GM19452 (cell line): ENCODE measurements around the gene NKAIN4.

Experiments used
- ATAC-seq: cut with Tn5 transposase; IDR thresholded peaks from one replicate; pipeline ENCODE4 v1.9.1; 2021; ENCODE audit not compliant: unreplicated experiment

NKAIN4 gene

DNA sequence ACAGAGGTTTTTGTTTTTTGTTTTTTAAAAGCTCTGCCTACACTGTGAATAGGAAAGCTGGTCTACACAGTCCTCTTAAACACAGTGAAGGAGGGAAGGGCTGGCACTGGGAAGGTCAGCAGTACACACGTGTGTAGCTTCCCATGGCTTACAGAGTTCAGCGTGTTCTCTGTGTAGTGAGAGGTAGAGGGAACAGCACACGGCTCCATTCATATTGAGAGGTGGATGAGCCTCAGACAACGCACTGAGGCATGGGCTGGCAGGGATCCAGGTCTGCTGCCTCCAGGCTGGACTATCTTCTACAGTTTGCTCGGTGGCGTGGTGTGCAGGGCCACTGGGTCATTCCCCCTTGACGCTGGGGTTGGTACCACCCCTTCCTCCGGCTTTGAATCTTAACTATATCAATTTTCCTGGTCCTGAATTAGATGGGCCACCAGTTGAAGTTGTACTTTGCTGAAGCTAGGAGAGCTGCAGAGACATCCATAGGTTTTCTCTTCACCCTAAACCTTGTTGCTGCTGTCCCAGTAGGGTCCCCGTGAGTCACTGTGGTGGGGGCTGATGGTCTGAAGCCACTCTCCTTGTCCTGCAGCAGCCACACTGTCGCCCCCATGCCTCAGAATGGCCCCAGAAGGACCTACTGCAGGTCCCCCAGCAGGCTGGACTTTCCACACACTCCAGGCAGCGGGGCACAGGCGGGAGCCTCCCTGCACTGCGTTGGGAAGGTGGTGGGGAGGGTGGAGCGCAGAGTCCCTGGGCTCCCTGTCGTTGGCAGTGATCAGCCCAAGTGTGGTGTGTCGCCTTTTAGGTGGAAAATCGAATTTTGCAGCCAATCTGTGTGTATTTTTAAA, 20.3 kb upstream of the NKAIN4 start:
- no peak for ATAC-seq

DNA sequence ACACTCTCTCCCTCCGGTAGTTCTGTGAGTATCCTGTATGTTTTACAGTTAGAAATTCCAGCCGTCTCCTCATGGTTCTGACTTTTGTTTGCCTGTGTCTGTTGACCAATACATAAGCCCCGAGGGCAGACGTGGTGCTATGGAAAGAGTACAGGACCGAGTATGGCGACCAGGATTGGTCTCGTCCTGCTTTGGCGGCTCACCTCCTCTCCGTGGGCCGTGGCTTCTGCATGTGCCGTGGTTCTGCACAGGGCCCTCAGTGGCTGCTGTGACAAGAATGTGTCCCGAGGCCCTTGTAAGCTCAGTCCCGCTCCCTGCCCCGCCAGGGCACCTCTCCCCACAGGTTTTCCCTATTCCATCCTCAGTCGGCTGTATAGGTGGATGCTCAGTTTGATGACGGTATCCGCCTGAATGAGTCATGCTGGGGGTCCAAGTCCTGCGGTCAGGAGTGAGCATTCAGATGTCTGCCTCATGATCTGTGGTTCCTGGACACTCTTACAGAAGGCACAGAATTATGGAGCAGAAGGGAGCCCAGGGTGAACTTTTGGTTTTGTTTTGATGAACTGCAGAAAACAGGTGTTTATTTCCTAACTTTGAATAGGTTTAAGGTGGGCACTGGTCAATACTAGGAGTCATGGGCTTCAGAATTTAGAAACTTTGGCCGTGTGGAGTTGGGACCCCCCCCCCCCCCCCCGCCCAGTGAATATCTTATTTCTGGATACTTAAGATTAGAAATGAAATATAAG, 19.5 kb upstream of the NKAIN4 start:
- ATAC-seq, result no peak

DNA sequence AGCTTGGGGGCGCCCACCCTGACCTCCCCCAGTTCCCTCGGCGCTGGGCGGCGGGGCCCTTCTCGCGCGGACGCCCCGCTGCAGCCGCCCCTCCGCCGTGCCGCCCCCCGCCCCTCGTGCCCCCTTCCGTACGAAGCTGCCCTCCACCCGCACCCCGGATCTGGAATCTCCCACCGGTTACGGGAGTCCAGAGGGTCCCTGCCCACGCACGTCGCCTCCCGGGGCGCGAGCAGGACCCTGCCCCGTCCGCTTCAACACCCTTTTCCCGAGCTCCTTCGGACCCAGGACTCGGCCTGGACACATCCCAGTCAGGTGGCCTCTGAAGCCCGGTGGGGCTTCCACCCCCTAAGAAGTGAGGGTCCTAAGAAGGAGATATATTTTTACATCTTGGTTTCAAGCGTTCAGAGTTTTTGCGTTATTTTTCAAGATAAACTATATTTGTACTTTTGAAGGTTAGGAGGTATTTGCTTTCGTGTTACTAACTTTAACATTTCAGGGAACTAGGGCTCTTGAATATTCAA, 18.9 kb upstream of the NKAIN4 start:
- no peak for ATAC-seq

DNA sequence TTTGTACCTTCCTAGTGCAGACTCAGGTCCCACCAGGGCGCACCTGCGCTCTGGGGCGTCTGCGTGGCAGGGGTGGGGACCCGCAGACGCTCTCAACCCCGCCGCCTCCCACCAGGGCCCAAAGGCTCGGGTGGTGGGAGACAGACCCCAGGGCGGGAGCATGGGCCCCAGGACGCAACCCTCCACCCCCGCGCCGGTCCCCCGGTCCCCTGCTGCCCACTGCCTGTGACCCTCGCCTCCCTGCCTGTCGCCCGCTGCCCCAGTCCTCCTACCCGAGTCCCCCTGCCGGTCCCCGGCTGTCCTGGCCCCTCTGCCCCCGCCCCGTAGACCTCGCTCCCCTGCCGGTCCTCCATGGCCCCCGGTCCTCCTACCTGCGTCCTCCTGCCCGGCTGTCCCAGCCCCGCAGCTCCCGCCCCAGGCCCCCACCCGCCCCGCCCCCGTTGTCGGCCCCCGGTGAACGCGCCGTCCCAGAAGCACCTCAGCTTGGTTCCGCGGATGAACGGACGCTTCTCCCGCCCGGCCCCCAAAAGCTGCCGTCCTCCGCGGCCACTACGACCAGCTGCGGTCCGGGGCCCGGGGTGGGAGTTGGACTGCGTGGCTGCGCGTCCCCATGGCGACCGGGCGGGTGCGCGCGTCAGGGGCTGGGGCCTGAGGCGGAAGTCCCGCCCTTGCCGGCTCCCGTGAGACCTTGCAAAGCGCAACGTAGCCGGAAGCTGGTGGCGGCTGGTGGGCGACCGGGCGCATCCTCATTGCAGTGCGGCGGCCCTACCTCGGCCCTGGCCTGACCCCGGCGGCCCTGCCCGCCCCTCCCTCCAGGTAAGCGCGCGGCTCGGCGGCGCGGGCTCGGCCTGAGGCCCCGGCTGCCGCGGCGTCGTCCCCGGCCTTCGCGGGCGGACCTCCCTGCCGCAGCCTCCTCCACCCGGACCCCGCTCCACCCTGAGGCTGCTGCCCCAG, 18.1 kb upstream of the NKAIN4 start, which contains the start of gene ARFGAP1:
ARFGAP1 (plus strand) TSS at position 709 of the 954 bp plus-strand sequence. CDS start 2,768 bp downstream, outside the sequence.
- ATAC-seq, result peak; percentile 89

DNA sequence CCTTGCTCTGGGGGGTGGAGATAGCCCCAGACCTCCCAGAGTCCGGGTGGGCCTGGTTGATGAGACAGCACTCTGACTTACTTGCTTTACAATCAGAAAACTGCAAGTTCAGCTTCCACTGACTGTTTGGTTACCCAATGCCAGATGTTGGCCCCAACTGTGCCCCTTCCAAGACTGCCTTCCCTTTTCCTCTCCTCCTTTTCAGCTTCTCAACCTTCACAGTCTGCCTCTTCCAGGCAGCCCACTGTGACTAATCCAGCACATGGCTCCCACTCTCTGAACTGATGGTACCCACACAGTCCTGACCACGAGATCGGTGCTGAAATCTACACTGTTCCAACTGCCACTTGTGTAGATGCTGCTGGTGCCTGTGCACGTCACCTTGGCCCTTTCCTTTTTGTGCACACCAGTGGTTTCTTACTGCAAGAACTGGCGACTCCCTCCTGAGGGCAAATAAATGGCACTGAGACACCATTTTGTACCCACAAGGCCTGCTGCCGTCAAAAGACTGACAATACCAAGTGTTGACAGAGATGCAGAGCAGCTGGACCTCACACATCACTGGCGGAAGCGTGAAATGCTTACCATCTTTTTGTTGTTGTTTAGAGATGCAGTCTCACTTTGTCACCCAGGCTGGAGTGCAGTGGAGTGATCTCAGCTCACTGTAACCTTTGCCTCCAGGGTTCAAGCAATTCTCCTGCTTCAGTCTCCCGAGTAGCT, 16.5 kb upstream of the NKAIN4 start:
- no peak for ATAC-seq

GRCh38 chr20:63269724-63270123, 15.5 kb upstream of the NKAIN4 start:
- no peak for ATAC-seq

DNA sequence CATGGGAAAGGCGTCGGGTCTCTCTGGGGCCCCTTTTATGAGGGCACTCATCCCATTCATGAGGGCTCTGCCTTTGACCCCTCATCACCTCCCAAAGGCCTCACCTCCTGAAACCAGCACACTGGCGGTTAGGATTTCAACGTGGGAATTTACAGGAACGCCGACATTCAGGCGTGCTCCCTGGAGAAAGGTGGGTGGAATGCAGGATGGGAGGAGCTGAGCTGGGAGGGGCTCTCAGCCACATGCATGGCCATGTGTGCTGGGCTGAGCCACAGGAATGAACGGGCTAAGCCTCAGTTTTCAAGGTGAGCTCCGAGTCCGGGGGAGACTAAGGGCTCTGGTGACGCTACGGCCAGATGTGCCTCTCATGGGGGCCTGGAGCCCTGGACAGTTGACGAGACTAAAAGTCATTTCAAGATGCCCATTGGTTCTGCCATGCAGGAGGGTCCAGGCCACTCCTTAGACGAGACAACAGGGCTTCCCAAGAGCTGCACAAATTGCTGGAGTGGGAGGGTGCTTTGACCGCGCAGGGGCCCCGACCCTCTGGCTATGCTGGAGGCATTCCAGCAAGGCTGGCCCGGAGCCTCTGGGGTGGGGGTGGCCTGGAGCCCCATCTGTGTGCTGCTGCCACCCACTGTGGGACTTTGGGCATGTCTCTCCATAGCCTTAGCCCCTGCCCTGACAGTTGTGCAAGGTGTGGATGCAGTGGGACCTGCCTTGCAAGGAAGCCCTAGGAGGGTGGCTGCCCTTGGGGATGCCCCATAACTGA, 14.6 kb upstream of the NKAIN4 start:
- ATAC-seq, result no peak

DNA sequence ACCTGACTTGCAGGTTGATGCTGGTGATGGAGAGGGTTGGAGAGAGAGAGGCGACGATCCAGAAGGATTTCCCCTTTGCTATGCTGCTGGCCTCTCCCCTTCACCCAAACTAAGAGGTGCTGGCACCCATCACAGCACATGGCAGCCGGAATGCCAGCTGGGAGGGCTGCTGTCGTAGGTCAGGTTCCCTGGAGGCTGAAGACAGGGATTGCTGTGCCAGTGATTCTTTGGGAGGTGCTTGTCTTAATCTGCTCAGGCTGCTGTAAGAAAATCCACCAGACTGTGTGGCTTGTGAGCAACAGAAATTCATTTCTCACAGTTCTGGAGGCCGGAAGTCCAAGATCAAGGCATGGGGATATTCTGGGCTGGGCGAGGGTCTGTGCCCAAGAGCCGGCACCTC, 14.0 kb upstream of the NKAIN4 start:
- ATAC-seq, result no peak

GRCh38 chr20:63267691-63268090, 13.4 kb upstream of the NKAIN4 start:
- no peak for ATAC-seq

DNA sequence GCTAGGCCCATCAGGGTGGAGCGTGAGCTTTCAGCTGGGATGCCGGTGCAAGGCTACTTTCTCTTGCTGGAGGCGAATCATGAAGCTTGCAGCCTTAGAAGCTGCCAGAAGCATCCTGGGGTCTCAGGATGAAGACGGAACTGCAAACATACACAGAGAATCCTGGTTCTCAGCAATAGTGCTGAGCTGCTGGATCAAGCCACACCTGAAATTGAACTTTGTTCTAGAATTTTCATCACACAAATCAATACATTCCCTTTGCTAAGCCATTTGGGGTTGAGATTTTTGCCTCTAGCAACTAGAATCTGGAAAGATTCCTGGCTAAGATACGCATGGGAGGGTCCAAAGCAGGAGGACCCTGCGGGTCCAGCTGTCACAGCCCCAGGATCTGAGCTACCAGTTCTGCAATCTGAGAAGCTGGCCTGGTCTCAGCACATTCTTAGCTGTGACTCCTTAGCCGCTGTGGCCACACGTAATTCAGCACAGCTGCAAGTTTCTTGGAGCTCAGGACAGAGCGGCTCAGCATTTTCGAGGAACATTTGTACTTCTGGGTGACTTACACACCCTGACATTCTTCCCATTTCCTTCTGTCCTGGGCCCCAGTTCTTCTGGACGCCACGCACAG, 11.7 kb upstream of the NKAIN4 start:
- no peak for ATAC-seq

GRCh38 chr20:63264519-63264918, 10.3 kb upstream of the NKAIN4 start:
- no peak for ATAC-seq

GRCh38 chr20:63264000-63264399, 9.7 kb upstream of the NKAIN4 start:
- no peak for ATAC-seq

- ATAC-seq, result no peak
These were observed 8.6 kb upstream of the NKAIN4 start for GRCh38 chr20:63262836-63263235.

DNA sequence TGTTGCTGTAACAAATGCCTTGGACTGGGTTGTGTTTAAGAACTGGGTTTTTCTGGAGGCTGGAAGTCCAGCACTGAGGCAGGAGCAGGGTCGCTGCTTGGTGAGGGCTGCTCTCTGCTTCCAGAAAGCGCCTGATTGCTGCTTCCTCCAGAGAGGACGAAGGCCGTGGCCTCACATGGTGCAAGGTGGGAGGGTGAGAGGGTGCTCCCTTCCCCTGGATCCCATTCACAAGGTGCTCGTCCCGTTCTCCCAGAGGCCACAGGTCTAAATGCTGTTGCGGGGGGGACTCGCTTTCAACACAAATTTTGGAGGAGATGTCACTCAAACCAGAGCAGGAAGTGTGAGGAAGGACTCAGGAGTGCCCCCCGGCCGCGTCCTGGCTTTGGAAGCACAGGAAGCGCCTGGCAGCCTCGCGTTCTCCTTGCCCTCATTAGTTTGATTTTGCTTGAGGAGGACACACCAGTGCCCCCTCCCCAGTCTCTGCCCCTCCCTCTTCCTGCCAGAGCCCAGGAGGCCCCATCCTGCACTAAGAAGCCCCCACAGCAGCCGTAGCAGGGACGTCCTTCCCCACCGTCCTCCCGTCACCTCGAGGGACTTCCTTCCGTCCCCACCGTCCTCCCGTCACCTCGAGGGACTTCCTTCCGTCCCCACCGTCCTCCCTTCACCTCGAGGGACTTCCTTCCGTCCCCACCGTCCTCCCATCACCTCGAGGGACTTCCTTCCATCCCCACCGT, 7.7 kb upstream of the NKAIN4 start:
- no peak for ATAC-seq

- no peak for ATAC-seq
These were observed 7.0 kb upstream of the NKAIN4 start for GRCh38 chr20:63261060-63261794.

DNA sequence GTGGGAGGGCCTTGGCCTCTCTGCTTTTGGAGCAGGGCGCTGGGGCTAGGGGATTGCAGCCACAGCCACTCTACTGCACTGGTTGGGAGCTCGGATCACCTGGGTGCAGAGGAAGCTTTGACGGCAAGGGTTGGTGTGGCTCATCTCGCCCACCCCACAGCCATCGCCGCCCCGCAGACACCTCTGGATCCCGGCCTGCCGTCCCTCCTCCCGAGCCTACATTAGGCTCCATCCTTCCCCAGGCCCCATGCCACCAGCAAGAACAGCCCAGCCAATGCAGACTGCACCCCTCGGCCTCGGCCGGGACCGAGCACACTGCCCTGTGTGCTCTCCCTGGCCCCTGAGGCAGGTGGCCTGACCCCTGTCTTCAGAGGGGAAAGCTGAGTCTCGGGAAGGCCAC, 6.3 kb upstream of the NKAIN4 start:
- no peak for ATAC-seq

GRCh38 chr20:63259734-63260460, 5.6 kb upstream of the NKAIN4 start:
- no peak for ATAC-seq
